GM18907 (cell line): ENCODE measurements around the gene MSI2.

Experiments
- ATAC-seq: cut with Tn5 transposase; IDR thresholded peaks from one replicate; pipeline ENCODE4 v1.9.1; 2021; ENCODE audit warnings: mild to moderate bottlenecking, moderate library complexity; ENCODE audit not compliant: unreplicated experiment

Gene MSI2

DNA sequence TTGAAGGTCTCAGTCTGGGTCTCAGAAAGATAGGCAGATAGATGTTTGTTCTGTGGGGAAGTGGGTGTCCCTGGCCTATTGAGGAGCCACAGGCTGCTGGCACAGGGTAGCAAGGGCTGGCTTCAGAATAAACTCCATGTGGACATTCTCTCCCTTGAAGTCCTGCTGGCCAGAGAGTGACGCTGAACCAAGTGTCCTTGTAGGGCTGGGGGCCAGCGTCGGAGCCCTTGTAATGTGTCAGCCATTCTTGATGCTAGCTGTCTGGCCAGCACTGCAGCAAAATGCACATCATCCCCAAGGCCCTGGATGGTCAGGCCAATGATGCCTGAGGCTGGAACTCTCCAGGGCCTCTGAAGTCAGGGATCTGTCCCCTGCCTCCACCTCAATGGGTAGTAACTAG, 385.4 kb downstream of the MSI2 start:
- no peak for ATAC-seq

GRCh38 chr17:57643062-57643461, 386.7 kb downstream of the MSI2 start:
- no peak for ATAC-seq

- no peak for ATAC-seq
Observed at GRCh38 chr17:57644326-57644725, 388.0 kb downstream of the MSI2 start.

DNA sequence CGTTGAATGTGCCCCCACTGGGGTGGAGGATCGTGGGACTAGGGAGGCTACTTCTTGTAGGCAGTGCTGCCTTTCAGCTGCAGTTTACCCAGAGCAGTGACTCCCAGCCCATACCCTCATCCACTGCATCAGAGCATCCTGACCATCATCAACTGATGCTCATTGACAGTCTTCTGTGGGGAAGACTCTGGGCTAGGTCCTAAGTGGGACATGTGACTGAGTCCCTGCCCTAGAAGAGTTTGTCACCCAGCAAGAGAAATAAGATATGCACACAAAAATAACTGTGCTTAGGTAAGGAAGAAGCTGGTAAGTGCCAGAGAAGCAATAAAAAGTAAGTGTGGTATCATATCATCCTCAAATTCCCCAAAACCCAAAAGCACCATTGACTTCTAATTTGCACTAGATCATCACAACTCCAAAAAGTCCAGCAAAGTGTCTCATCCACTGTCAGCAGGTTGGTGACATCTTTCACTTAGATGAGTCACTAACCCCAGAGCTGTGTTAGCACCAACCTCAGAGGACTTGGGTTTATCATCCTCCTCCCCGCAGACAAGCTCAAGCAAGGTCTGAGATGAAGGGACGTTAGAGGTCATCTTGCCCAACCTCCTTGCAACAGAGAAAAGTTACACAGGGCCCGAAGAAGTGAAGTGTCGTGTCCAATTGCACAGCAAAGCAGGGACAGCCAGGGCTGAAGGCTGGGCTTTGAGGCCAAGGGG, 389.8 kb downstream of the MSI2 start:
- no peak for ATAC-seq

- ATAC-seq: no peak
Observed at GRCh38 chr17:57648720-57649119, 392.4 kb downstream of the MSI2 start.

DNA sequence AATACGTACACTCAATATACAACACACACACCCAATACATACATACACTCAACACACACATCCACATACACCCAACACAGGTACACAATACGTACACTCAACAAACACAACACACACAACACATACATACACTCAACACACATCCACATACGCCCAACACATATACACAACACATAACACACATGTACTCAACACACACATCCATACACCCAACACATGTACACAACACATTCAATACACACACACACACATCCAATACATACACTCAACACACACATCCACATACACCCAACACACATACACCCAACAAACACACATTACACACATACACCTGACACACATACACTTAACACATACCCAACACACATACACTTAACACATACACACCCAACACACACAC, 392.9 kb downstream of the MSI2 start:
- ATAC-seq: no peak

DNA sequence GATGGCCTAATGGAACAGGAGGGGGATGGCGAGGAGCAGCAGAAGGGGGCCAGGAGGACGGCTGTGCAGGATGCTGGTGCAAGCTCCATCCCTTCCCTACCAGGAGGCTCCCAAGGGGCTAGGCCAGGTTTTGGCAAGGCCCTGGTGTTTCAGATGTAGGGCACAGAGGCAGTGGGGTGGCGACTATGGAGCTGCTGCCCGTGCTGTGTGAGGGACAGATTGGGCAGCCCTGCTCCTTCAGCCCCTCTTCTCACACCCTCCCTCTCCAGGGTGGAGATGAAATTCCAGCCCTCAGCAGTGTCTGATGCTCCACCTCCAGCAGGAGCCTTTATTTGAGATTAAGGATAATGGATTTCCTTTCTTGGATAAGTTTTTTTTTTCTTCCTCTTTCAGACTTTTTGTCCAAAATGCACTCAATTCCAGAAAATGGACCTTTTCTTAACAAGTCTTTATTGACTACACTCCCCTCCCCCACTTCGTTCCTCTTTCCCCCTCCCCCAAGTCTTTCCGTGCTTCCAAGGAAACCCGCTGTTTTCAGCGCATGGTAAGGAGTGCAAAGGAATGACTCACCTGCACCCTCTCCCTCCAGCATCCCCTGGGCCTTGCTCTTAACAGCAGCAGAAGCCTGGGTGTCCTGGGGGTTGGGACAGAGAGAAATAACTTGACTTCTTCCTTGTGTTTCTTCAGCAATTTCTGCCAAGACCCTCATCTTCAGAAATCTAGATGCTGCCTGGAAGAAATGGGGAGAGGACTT, 393.6 kb downstream of the MSI2 start:
- no peak for ATAC-seq

- no peak for ATAC-seq
Observed at GRCh38 chr17:57650548-57650947, 394.2 kb downstream of the MSI2 start.

DNA sequence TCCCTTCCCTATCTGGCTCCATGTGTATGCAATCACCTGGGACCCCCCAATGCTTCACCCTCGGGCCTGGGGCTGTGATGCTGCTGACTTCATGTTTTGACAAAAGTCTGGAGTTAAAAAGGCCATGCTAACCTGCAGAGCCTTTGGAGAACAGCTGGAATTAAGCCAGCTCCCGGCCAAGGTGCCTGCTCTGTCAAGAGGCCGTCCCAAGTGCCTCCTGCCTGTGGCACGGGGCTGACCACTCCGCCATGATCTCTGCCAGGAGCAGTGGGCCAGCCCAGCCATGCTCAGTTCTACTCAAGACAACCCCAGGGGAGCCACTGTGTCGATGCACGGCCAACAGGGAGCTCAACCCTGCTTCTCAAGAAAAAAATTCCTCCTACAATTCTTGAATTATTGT, 395.1 kb downstream of the MSI2 start:
- ATAC-seq: no peak

- ATAC-seq: no peak
Observed at GRCh38 chr17:57651996-57652395, 395.7 kb downstream of the MSI2 start.

DNA sequence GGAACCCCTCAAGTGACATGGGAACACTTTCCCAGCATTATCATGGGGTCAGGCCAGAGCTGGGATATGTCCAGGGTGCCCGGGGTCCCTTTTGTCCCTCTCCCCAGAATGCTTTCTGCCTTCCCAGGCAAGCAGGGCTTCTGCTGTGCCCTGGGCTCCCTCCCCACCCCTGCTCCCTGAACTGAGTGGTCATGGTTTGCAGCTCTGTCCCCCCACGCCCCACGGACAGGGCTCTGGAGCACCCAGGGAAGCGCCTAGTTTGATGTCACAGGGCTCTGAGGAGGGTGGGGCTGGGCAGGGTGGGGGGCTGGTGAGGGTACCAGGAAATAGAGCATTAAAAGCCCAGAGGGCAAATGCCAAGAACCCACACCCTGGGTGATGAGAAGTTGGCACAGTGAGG, 396.5 kb downstream of the MSI2 start:
- ATAC-seq: no peak

DNA sequence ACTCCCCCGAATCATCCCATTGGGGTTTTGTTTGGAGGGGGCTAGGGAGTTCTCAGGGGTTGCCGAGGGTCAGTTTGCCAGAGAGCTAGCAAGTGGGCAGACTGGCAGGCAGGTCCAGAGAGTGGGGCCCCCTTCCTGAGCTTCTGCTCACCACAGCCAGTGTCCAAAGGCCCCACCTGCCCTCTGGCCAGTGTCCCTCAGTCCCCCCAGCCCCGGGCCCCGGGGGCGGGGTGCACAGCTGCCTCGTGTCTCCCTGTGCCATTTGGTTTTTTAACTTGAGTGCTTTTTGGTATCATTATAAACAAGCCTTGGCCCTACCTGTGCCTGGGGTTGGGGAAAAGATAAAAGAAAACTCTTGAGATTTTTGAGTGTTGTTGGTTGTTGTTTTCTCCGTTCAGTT, 397.0 kb downstream of the MSI2 start:
- no peak for ATAC-seq

DNA sequence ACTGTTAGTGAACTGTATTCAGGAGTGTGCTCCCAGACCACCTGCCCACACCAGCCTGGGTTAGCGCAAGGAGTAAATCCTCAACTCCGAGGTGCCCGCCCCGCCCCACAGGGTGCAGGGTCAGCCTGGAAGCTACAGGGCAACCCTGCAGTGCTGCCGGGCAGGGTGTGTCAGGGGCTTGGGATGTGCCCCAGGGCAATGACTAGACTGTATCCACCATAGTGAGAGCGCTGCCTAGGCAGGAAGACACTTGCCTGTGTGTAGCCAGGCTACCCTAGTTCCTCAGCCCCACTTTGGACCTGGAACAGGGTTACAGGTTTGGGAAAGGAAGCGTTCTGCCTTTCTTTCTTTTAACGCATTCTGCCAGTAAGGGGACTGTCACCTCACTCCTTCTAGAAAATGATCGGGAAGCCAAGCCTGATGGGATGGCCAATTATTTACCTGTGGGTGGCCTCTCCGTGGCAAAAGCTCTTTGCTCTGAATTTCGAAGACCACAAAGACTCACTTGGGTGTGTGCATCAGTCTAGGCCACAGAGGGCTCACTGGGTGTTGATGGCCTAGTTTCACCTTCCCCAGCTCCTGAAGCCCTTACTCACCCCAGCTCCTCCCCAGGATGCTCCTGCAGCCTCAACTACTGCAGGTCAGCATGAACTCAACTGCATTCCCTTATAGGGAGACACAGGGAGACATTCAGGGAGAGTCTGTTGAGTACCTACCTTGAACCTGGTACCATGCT, 397.9 kb downstream of the MSI2 start:
- ATAC-seq: no peak

DNA sequence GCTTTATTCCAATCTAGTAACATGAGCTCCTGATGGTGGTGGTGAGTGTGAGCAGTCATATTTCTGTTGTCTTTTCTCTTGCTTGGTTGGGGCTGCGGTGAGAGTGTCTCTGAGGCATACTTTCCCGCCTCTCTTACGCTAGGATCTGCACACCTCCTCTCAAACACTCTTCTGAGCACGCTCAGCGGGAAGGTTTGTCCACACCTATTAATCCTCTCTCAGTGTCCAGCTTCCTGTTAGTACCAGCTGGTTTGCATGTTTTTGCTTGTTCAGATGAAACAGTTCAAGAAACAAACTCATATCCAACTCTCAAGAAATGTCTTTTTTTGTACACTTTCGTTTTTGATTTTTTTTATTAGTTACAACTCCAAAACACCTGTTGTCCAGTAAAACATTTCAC, 399.2 kb downstream of the MSI2 start:
- ATAC-seq: no peak

- ATAC-seq: no peak
Observed at GRCh38 chr17:57657211-57657610, 400.9 kb downstream of the MSI2 start.

GRCh38 chr17:57662041-57662440, 405.7 kb downstream of the MSI2 start:
- ATAC-seq: no peak

DNA sequence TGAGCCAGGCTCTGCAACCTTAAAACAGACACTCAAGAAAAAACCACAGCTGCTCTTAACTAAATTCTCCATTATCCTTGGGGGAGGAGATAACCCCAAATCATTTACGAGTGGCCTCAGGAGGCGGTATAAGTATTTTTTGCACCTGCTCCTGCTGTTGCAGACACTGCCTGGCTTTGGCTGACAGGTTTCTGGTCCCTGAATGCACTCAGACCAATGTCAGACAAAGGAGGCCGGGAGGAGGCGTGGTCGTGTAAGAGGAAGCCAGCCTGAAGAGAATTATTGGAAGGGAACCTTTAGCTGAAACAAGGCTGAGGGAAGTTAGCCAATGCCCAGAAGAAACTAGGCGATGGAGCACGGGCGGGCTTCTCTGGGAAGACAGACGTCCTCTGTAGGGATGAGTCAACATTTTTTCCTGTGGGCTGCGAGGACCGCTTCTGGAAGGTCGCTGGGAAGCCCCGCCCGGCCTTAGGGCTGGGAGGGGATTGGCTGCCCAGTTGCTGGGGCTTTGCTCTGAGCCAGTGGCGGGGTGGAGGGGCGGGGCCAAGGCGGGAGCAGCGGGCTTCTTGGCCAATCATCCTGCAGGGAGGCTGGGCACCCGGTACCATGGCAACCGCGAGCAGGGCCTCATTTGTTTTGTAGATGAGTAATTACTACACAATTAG, 406.5 kb downstream of the MSI2 start:
- ATAC-seq: no peak

GRCh38 chr17:57663326-57664070, 407.2 kb downstream of the MSI2 start:
- no peak for ATAC-seq

- ATAC-seq: no peak
Observed at GRCh38 chr17:57665128-57665527, 408.8 kb downstream of the MSI2 start.

DNA sequence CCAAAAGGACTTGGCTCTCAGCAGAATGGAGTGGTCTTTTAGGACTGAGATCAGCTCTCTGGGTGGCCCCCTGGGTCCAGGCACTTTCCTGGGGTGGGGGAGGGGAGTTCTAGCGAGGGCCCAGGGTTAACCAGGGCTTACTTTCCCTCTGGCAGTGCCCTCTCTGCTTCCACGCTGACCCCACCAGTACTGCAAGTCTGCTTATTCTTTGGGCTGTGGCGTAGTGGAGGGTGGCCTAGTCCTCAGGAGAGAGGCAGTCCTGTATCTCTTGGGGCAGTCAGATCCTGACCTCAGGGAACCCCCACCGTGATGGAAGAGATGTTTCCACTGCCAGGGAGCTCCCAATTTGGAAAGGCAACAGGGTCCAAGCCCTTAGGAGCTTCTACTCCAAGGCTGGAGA, 409.4 kb downstream of the MSI2 start:
- ATAC-seq: no peak
